SK-N-SH treated with all-trans-retinoic acid at 6 μM for 48 hours (cell line): ENCODE measurements around the gene PTTG1IP.

Experiments used
- ARNTL ChIP-seq: fragments of 450-650 bp; formaldehyde crosslinking; IDR thresholded peaks from 2 replicates; pipeline ENCODE4 v1.5.0; 2020; ENCODE audit warnings: low read depth, mild to moderate bottlenecking, moderate library complexity, borderline replicate concordance
- BACH2 ChIP-seq: fragments of 250-450 bp; sonication (Bioruptor Pico); IDR thresholded peaks from 2 replicates; pipeline ENCODE4 v1.9.0; 2021; ENCODE audit warnings: mild to moderate bottlenecking, borderline replicate concordance
- CREB5 ChIP-seq: fragments of 250-450 bp; sonication (Bioruptor Pico); IDR thresholded peaks from 2 replicates; pipeline ENCODE4 v1.5.1; 2020; ENCODE audit warnings: low read depth, mild to moderate bottlenecking, moderate library complexity
- PATZ1 ChIP-seq: fragments of 250-450 bp; sonication (Bioruptor Pico); IDR thresholded peaks from 2 replicates; pipeline ENCODE4 v1.8.0; 2020; ENCODE audit warnings: mild to moderate bottlenecking, moderate library complexity, borderline replicate concordance
- POU6F1 ChIP-seq: fragments of 250-450 bp; sonication (Bioruptor Pico); IDR thresholded peaks from 2 replicates; pipeline ENCODE4 v1.8.0; 2021; ENCODE audit warnings: low read depth, mild to moderate bottlenecking, moderate library complexity, borderline replicate concordance
- PPARA ChIP-seq: fragments of 250-450 bp; sonication (Bioruptor Pico); IDR thresholded peaks from 2 replicates; pipeline ENCODE4 v1.5.0; 2020; ENCODE audit warnings: mild to moderate bottlenecking, borderline replicate concordance
- RARB ChIP-seq: fragments of 250-450 bp; sonication (Bioruptor Pico); IDR thresholded peaks from 2 replicates; pipeline ENCODE4 v1.8.0; 2021; ENCODE audit warnings: mild to moderate bottlenecking, moderate library complexity
- TOX ChIP-seq: fragments of 250-450 bp; sonication (Bioruptor Pico); IDR thresholded peaks from 2 replicates; pipeline ENCODE4 v1.8.0; 2021; ENCODE audit warnings: mild to moderate bottlenecking, moderate library complexity, borderline replicate concordance
- ZC3H10 ChIP-seq: fragments of 250-450 bp; sonication (Bioruptor Pico); IDR thresholded peaks from 2 replicates; pipeline ENCODE4 v1.5.1; 2021; ENCODE audit warnings: mild to moderate bottlenecking, moderate library complexity
- ZFP3 ChIP-seq: fragments of 250-450 bp; sonication (Bioruptor Pico); IDR thresholded peaks from 2 replicates; pipeline ENCODE4 v1.5.0; 2020; ENCODE audit warnings: mild to moderate bottlenecking, moderate library complexity
- ZFP30 ChIP-seq: fragments of 450-650 bp; formaldehyde crosslinking; IDR thresholded peaks from 2 replicates; pipeline ENCODE4 v1.5.0; 2022; ENCODE audit warnings: mild to moderate bottlenecking, moderate library complexity
- ZNF565 ChIP-seq: fragments of 450-650 bp; formaldehyde crosslinking; conservative IDR thresholded peaks from 2 replicates; pipeline ENCODE4 v1.5.0; 2020; ENCODE audit warnings: low read depth, mild to moderate bottlenecking, moderate library complexity
- ZNF8 ChIP-seq: fragments of 450-650 bp; formaldehyde crosslinking; IDR thresholded peaks from 2 replicates; pipeline ENCODE4 v1.5.0; 2020; ENCODE audit warnings: mild to moderate bottlenecking, moderate library complexity

GRCh38 chr21:44913425-44914175 is 40.1 kb upstream of the PTTG1IP start:
- no peak for TF ChIP-seq ZC3H10 (CRISPR knock-in tag)
- no peak for TF ChIP-seq ZFP3 (CRISPR knock-in tag)
- TF ChIP-seq CREB5: no peak
- TF ChIP-seq ARNTL (CRISPR knock-in tag): no peak
- TF ChIP-seq ZFP30 (CRISPR knock-in tag): no peak
- no peak for TF ChIP-seq ZNF8 (CRISPR knock-in tag)
- no peak for TF ChIP-seq TOX
- no peak for TF ChIP-seq PATZ1 (CRISPR knock-in tag)
- no peak for TF ChIP-seq BACH2
- TF ChIP-seq RARB (CRISPR knock-in tag): no peak
- no peak for TF ChIP-seq PPARA (CRISPR knock-in tag)
- no peak for TF ChIP-seq POU6F1
- no peak for TF ChIP-seq ZNF565 (CRISPR knock-in tag)
